MM.1S (cell line): ENCODE results near the gene TREM1.

Experiments used
- CTCF ChIP-seq: fragments of 300-600 bp; sonication (generic); IDR thresholded peaks from 2 replicates; pipeline ENCODE4 v1.5.1; 2016; ENCODE audit warnings: antibody characterized with exemption, low read length, mixed read lengths
- EZH2 ChIP-seq: fragments of 300-600 bp; sonication (generic); optimal IDR thresholded peaks from 2 replicates; pipeline ENCODE3; 2017; ENCODE audit warnings: low read depth, mild to moderate bottlenecking, antibody characterized with exemption, low read length, mixed read lengths
- EZH2phosphoT487 ChIP-seq: fragments of 300-600 bp; sonication (generic); IDR thresholded peaks from 2 replicates; pipeline ENCODE4 v1.6.1; 2018; ENCODE audit warnings: antibody characterized with exemption, low read length

GRCh38 chr6:41284726-41285125 is 1.8 kb downstream of the TREM1 start:
- TF ChIP-seq EZH2 (no peak), CTCF (no peak), EZH2phosphoT487 (no peak)
